B cell (primary cell): Measurements from ENCODE around the gene CXCL16.

ENCODE experiments used
- CTCF ChIP-seq: fragments of 200-600 bp; IDR thresholded peaks from one replicate; pipeline ENCODE4 v1.8.0; 2022; ENCODE audit warnings: antibody characterized with exemption, mild to moderate bottlenecking
- EZH2 ChIP-seq: IDR thresholded peaks from 2 replicates; pipeline ENCODE4 v1.6.1; 2012; ENCODE audit warnings: borderline replicate concordance, low read depth, mild to moderate bottlenecking, moderate library complexity, low read length; ENCODE audit not compliant: insufficient read depth, poor library complexity, severe bottlenecking

- TF ChIP-seq CTCF (no peak), EZH2 (no peak)
Measured at GRCh38 chr17:4742133-4742532, 2.4 kb upstream of the CXCL16 start.
